ENCODE measurements around the gene TP73. TPM values are rescaled to one million over a fixed set of nuclear protein-coding genes. Genes with fewer than 3 reads are reported as not detected.

TP73 gene
- polyA plus RNA-seq, 1 donor from 2014 or later, result not detected

DNA sequence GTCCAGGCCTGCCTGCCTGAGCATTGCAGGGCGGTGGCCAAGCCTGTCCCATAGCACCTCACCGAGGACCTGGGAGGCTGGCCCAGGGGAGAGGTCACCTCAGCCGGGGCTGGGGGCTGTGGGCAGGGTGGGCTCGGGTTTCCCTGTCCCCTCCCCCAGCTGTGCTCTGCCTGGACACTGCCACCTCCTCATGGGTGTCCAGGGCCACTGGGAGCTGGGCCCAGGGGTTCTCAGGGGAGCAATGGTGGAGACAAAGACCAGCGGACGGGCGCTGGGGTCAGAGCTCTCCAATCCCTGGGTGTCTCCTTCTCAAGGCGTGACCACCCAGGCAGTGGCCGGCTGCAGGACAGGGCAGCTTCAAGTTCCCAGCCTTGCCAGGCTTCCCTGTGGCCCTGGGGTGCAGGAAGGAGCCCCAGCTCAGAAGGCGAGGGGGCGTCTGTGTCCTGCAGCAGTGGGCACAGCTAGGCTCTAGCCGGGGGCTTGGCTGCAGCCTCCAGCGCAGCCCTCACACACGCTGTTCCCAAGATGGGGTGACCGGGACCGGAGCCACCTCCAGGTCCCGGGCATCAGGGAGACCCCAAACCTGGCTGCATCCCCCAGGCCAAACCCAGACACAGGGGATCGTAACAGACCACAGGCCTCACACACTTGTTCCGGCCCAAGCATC lies 29.0 kb downstream of the TP73 start:
- no peak overlapping the region for H2AFZ ChIP-seq (ENCODE audit: low read depth, low read length)
- TF ChIP-seq SMC3 (conservative IDR thresholded peaks at IDR 0.05; ENCODE audit: poor library complexity), result no peak
- TF ChIP-seq, protein P1, sequence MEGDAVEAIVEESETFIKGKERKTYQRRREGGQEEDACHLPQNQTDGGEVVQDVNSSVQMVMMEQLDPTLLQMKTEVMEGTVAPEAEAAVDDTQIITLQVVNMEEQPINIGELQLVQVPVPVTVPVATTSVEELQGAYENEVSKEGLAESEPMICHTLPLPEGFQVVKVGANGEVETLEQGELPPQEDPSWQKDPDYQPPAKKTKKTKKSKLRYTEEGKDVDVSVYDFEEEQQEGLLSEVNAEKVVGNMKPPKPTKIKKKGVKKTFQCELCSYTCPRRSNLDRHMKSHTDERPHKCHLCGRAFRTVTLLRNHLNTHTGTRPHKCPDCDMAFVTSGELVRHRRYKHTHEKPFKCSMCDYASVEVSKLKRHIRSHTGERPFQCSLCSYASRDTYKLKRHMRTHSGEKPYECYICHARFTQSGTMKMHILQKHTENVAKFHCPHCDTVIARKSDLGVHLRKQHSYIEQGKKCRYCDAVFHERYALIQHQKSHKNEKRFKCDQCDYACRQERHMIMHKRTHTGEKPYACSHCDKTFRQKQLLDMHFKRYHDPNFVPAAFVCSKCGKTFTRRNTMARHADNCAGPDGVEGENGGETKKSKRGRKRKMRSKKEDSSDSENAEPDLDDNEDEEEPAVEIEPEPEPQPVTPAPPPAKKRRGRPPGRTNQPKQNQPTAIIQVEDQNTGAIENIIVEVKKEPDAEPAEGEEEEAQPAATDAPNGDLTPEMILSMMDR (IDR thresholded peaks at IDR 0.05; ENCODE audit: poor library complexity, severe bottlenecking), result no peak
- TF ChIP-seq EP300 (conservative IDR thresholded peaks at IDR 0.05; ENCODE audit: poor library complexity, severe bottlenecking), result no peak
- TF ChIP-seq TAF1 (IDR thresholded peaks at IDR 0.05; ENCODE audit: low read depth), result no peak
- no peak for TF ChIP-seq EZH2 (IDR thresholded peaks at IDR 0.05; ENCODE audit: borderline replicate concordance, insufficient read depth, low read length, poor library complexity, severe bottlenecking)
- no peak for TF ChIP-seq RAD21 (conservative IDR thresholded peaks at IDR 0.05)
- no peak for TF ChIP-seq MXI1 (conservative IDR thresholded peaks at IDR 0.05; ENCODE audit: poor library complexity, severe bottlenecking)
- TF ChIP-seq, protein P2, sequence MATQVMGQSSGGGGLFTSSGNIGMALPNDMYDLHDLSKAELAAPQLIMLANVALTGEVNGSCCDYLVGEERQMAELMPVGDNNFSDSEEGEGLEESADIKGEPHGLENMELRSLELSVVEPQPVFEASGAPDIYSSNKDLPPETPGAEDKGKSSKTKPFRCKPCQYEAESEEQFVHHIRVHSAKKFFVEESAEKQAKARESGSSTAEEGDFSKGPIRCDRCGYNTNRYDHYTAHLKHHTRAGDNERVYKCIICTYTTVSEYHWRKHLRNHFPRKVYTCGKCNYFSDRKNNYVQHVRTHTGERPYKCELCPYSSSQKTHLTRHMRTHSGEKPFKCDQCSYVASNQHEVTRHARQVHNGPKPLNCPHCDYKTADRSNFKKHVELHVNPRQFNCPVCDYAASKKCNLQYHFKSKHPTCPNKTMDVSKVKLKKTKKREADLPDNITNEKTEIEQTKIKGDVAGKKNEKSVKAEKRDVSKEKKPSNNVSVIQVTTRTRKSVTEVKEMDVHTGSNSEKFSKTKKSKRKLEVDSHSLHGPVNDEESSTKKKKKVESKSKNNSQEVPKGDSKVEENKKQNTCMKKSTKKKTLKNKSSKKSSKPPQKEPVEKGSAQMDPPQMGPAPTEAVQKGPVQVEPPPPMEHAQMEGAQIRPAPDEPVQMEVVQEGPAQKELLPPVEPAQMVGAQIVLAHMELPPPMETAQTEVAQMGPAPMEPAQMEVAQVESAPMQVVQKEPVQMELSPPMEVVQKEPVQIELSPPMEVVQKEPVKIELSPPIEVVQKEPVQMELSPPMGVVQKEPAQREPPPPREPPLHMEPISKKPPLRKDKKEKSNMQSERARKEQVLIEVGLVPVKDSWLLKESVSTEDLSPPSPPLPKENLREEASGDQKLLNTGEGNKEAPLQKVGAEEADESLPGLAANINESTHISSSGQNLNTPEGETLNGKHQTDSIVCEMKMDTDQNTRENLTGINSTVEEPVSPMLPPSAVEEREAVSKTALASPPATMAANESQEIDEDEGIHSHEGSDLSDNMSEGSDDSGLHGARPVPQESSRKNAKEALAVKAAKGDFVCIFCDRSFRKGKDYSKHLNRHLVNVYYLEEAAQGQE (IDR thresholded peaks at IDR 0.05; ENCODE audit: borderline replicate concordance), result no peak
- TF ChIP-seq POLR2AphosphoS5 (IDR thresholded peaks at IDR 0.05), result no peak
- no peaks in the 10 kb centered on the region for H3K9me3 ChIP-seq (ENCODE audit: low read length)
- no peak overlapping the region for H3K9ac ChIP-seq (ENCODE audit: low read length)
- no peak overlapping the region for H3K4me2 ChIP-seq (ENCODE audit: low read length)
- H3K79me2 ChIP-seq (replicated peaks; ENCODE audit: insufficient read depth, low read length), result no peaks in the 10 kb centered on the region
- no peaks in the 10 kb centered on the region for H3F3A ChIP-seq (ENCODE audit: insufficient read depth, low read length, poor library complexity, severe bottlenecking)
- no peaks in the 10 kb centered on the region for H3K36me3 ChIP-seq (ENCODE audit: insufficient read depth, low read length)
- H4K20me1 ChIP-seq (ENCODE audit: insufficient read depth), result no peaks in the 10 kb centered on the region
- no peaks in the 10 kb centered on the region for H3K9me2 ChIP-seq (ENCODE audit: insufficient read depth, low read length)
- no peak overlapping the region for H3K27ac ChIP-seq (ENCODE audit: low read length)
- H3K27me3 ChIP-seq (ENCODE audit: insufficient read depth, low read depth, low read length), result no peaks in the 10 kb centered on the region
- no peak overlapping the region for H3K4me3 ChIP-seq (ENCODE audit: low read length)

DNA sequence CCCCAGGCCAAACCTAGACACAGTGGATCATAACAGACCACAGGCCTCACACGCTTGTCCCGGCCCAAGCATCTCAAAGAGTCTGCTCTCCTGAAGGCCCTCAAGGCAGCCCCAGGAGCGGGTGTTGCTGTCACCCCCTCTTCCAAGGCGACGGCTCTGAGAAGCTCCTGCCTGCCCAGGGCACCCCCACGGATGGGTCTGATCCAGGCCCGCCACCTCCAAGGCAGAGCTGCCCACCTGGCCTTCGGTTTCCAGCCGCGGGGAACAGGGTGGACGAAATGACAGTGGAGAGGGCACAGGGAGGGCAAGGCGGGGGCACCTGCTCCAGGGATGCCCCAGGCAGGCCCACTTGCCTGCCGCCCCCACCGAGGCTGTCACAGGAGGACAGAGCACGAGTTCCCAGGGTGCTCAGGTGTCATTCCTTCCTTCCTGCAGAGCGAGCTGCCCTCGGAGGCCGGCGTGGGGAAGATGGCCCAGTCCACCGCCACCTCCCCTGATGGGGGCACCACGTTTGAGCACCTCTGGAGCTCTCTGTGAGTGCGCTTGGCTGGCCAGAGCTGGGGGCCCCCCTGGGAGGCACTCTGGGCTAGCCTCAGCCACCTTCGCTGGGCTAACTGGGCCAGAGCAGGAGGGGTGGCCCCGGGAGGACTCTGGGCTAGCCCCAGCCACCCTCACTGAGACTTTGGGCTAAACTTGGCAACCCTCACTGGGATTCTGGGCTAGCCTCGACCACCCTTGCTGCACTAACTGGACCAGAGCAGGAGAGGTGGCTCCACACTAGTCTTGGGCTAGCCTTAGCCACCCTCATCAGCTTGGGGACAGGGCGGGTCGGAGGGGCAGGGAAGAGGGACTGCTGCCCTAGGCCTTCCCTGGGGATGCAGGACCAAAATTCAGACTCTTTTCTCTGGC lies 29.8 kb downstream of the TP73 start:
- Histone ChIP-seq H3K4me3 (ENCODE audit: low read length) (no peak overlapping the region), H2AFZ (ENCODE audit: low read depth, low read length) (no peak overlapping the region), H3K27ac (ENCODE audit: low read length) (no peak overlapping the region), H3K4me2 (ENCODE audit: low read length) (no peak overlapping the region), H3K9me2 (ENCODE audit: insufficient read depth, low read length) (no peaks in the 10 kb centered on the region), H4K20me1 (ENCODE audit: insufficient read depth) (no peaks in the 10 kb centered on the region), H3K36me3 (ENCODE audit: insufficient read depth, low read length) (no peaks in the 10 kb centered on the region), H3K9me3 (ENCODE audit: low read length) (no peaks in the 10 kb centered on the region), H3K9ac (ENCODE audit: low read length) (no peak overlapping the region), H3K79me2 (replicated peaks; ENCODE audit: insufficient read depth, low read length) (no peaks in the 10 kb centered on the region), H3K27me3 (ENCODE audit: insufficient read depth, low read depth, low read length) (no peaks in the 10 kb centered on the region), H3F3A (ENCODE audit: insufficient read depth, low read length, poor library complexity, severe bottlenecking) (no peaks in the 10 kb centered on the region)
- TF ChIP-seq TAF1 (IDR thresholded peaks at IDR 0.05; ENCODE audit: low read depth), result no peak
- TF ChIP-seq EP300 (conservative IDR thresholded peaks at IDR 0.05; ENCODE audit: poor library complexity, severe bottlenecking), result no peak
- TF ChIP-seq SMC3 (conservative IDR thresholded peaks at IDR 0.05; ENCODE audit: poor library complexity), result no peak
- TF ChIP-seq, protein P2 (IDR thresholded peaks at IDR 0.05; ENCODE audit: borderline replicate concordance), result no peak
- no peak for TF ChIP-seq EZH2 (IDR thresholded peaks at IDR 0.05; ENCODE audit: borderline replicate concordance, insufficient read depth, low read length, poor library complexity, severe bottlenecking)
- TF ChIP-seq MXI1 (conservative IDR thresholded peaks at IDR 0.05; ENCODE audit: poor library complexity, severe bottlenecking), result no peak
- TF ChIP-seq POLR2AphosphoS5 (IDR thresholded peaks at IDR 0.05), result no peak
- TF ChIP-seq, protein P1 (IDR thresholded peaks at IDR 0.05; ENCODE audit: poor library complexity, severe bottlenecking), result no peak
- no peak for TF ChIP-seq RAD21 (conservative IDR thresholded peaks at IDR 0.05)

Data from neural cell (in vitro differentiated cells).